K562 (cell line): Measurements from ENCODE around the gene ARHGAP4. TPM values are rescaled to one million over a fixed set of nuclear protein-coding genes. Genes with fewer than 3 reads are reported as not detected.

Experiments
- ARNT ChIP-seq, 2 experiments: fragments of 450-650 bp; IDR thresholded peaks; 2 replicates each; pipeline ENCODE4 v1.6.1; 2016; ENCODE audit warnings: mild to moderate bottlenecking in 1 of 2
- ATF3 ChIP-seq, 2 experiments: fragments of 450-650 bp in 1 of 2; sonication (generic) in 1 of 2; formaldehyde crosslinking in 1 of 2; IDR thresholded peaks in 1 of 2; conservative IDR thresholded peaks in 1 of 2; 2 replicates each; pipeline versions ENCODE4 v1.6.1 to v1.8.1; 2016 to 2023; ENCODE audit warnings: mild to moderate bottlenecking in 2 of 2, moderate library complexity in 2 of 2, inconsistent platforms in 1 of 2, missing genetic modification reagents in 1 of 2
- CTCF ChIP-seq, 3 experiments: IDR thresholded peaks in 2 of 3; conservative IDR thresholded peaks in 1 of 3; 2 replicates each; pipeline ENCODE4 v1.5.1; 2011 to 2012; ENCODE audit warnings: low read length in 3 of 3, mild to moderate bottlenecking in 3 of 3, control low read depth in 2 of 3, improper control_type of control experiment in 1 of 3, inconsistent platforms in 1 of 3, low read depth in 1 of 3, mixed read lengths in 1 of 3, moderate library complexity in 1 of 3; ENCODE audit not compliant: insufficient read depth in 2 of 3
- FOXA3 ChIP-seq, 2 experiments: fragments of 450-650 bp in 1 of 2; sonication (generic) in 1 of 2; formaldehyde crosslinking; IDR thresholded peaks in 1 of 2; conservative IDR thresholded peaks in 1 of 2; 2 replicates each; pipeline versions ENCODE4 v1.4.0 to v1.8.0; 2020 to 2022; ENCODE audit warnings: mild to moderate bottlenecking in 2 of 2, missing genetic modification reagents in 1 of 2
- FOXJ2 ChIP-seq: fragments of 200-800 bp; sonication (Bioruptor generic); IDR thresholded peaks from 2 replicates; pipeline ENCODE4 v1.6.1; 2016; ENCODE audit warnings: missing genetic modification characterization, missing compliant biosample characterization
- GTF2F1 ChIP-seq: IDR thresholded peaks from 2 replicates; pipeline ENCODE4 v1.6.1; 2011; ENCODE audit warnings: low read depth, low read length, improper control_type of control experiment
- HNRNPH1 ChIP-seq: fragments of 200-400 bp; formaldehyde crosslinking; optimal IDR thresholded peaks from 2 replicates; pipeline ENCODE3; 2017; ENCODE audit warnings: low read depth, mild to moderate bottlenecking, low read length, moderate library complexity
- PHB2 ChIP-seq: fragments of 450-650 bp; IDR thresholded peaks from 2 replicates; pipeline ENCODE4 v1.6.1; 2017; ENCODE audit warnings: low read depth
- POLR3G ChIP-seq: IDR thresholded peaks from 2 replicates; pipeline ENCODE4 v1.6.1; 2011; ENCODE audit not compliant: insufficient read length, insufficient replicate concordance; ENCODE audit errors: extremely low read depth
- RFX1 ChIP-seq: fragments of 450-650 bp; IDR thresholded peaks from 2 replicates; pipeline ENCODE4 v1.6.1; 2016; ENCODE audit warnings: mild to moderate bottlenecking, moderate library complexity
- polyA plus RNA-seq, 8 experiments: library from polyadenylated mRNA; depleted of rRNA in 4 of 8; stranded (reverse) in 5 of 8; unstranded in 3 of 8; fragments of >200 nt; fragmentation: Nextera tagmentation in 2 of 8; fragmentation: Illumina TruSeq in 1 of 8; extraction: Ambion mirVana in 2 of 8; extraction: Trizol in 1 of 8; gene quantifications; 2 replicates each; pipeline versions ENCODE4 v1.2.1 to v1.2.3, GENCODE V29; 2011 to 2014; ENCODE audit warnings: inconsistent platforms in 1 of 8, missing spikeins in 1 of 8
- total RNA-seq, 7 experiments: library from RNA; depleted of rRNA in 6 of 7; stranded (reverse); fragments of >200 nt in 6 of 7; fragmentation: Illumina TruSeq in 2 of 7; extraction: Trizol in 2 of 7; gene quantifications; 2 replicates each; pipeline versions ENCODE4 v1.2.1 to v1.2.3, GENCODE V29; 2011 to 2021; ENCODE audit warnings: low replicate concordance in 1 of 7
- TF ChIP-seq, protein P1 (sequence below): sonication (generic); formaldehyde crosslinking; IDR thresholded peaks from 2 replicates; pipeline ENCODE4 v1.8.0; 2022; ENCODE audit warnings: mild to moderate bottlenecking, missing genetic modification reagents, borderline replicate concordance
- TF ChIP-seq, protein P2 (sequence below): sonication (generic); formaldehyde crosslinking; IDR thresholded peaks from 2 replicates; pipeline ENCODE4 v1.8.1; 2023; ENCODE audit warnings: mild to moderate bottlenecking, missing genetic modification reagents

Gene ARHGAP4
- total and polyA plus RNA-seq, 9 of the 15 experiments (the other 6 are each of a cell fraction or from before 2014, with no cell fraction given): 0.30 to 81.8 (median 13.5) TPM

- TF ChIP-seq, protein P1, sequence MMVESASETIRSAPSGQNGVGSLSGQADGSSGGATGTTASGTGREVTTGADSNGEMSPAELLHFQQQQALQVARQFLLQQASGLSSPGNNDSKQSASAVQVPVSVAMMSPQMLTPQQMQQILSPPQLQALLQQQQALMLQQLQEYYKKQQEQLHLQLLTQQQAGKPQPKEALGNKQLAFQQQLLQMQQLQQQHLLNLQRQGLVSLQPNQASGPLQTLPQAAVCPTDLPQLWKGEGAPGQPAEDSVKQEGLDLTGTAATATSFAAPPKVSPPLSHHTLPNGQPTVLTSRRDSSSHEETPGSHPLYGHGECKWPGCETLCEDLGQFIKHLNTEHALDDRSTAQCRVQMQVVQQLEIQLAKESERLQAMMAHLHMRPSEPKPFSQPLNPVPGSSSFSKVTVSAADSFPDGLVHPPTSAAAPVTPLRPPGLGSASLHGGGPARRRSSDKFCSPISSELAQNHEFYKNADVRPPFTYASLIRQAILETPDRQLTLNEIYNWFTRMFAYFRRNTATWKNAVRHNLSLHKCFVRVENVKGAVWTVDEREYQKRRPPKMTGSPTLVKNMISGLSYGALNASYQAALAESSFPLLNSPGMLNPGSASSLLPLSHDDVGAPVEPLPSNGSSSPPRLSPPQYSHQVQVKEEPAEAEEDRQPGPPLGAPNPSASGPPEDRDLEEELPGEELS (CRISPR knock-in tag): no peak
- TF ChIP-seq FOXA3 (CRISPR knock-in tag; conservative IDR thresholded peaks at IDR 0.05 in 1 of 2, IDR thresholded peaks at IDR 0.05 in 1 of 2) (no peak), PHB2 (no peak), ATF3 (IDR thresholded peaks at IDR 0.05) (no peak), ATF3 (CRISPR knock-in tag; conservative IDR thresholded peaks at IDR 0.05) (no peak), HNRNPH1 (no peak), POLR3G (no peak), FOXJ2 (tag) (no peak), ARNT (IDR thresholded peaks at IDR 0.05) (no peak), GTF2F1 (no peak), CTCF (IDR thresholded peaks at IDR 0.05 in 2 of 3, conservative IDR thresholded peaks at IDR 0.05 in 1 of 3; ENCODE audit: insufficient read depth in 2 of 3, low read depth in 1 of 3, low read length in 3 of 3) (peak in 2 of 3 experiments; percentile 33 to 38; a peak in 4 of 6 replicates), RFX1 (no peak)
- TF ChIP-seq, protein P2, sequence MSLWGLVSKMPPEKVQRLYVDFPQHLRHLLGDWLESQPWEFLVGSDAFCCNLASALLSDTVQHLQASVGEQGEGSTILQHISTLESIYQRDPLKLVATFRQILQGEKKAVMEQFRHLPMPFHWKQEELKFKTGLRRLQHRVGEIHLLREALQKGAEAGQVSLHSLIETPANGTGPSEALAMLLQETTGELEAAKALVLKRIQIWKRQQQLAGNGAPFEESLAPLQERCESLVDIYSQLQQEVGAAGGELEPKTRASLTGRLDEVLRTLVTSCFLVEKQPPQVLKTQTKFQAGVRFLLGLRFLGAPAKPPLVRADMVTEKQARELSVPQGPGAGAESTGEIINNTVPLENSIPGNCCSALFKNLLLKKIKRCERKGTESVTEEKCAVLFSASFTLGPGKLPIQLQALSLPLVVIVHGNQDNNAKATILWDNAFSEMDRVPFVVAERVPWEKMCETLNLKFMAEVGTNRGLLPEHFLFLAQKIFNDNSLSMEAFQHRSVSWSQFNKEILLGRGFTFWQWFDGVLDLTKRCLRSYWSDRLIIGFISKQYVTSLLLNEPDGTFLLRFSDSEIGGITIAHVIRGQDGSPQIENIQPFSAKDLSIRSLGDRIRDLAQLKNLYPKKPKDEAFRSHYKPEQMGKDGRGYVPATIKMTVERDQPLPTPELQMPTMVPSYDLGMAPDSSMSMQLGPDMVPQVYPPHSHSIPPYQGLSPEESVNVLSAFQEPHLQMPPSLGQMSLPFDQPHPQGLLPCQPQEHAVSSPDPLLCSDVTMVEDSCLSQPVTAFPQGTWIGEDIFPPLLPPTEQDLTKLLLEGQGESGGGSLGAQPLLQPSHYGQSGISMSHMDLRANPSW (CRISPR knock-in tag): no peak
Measured at GRCh38 chrX:153927922-153928760, 2.1 kb upstream of the ARHGAP4 start (continued).
